Measurements from ENCODE around the gene IFI35. TPM values are rescaled to one million over a fixed set of nuclear protein-coding genes. Genes with fewer than 3 reads are reported as not detected.

IFI35 gene
- total RNA-seq, 2 donors from 2014 or later = 33.3 to 62.3 TPM

Other genes with a start within 250 kb of the IFI35 start
- gene RAMP2, start 245.6 kb upstream of the IFI35 start, total RNA-seq = not detected
- gene VPS25, start 233.3 kb upstream of the IFI35 start, total RNA-seq = 10 to 100 TPM; 58.4 to 62.2 TPM
- 1 to 10 TPM in 1 of 2 donors, under 1 TPM in 1; 0.56 to 1.7 TPM for gene WNK4, start 226.2 kb upstream of the IFI35 start, total RNA-seq
- 10 to 100 TPM; 14.8 to 32.7 TPM for gene COA3, start 208.1 kb upstream of the IFI35 start, total RNA-seq
- under 1 TPM in 1 of 2 donors, not detected in 1; 0.43 TPM for gene CNTD1, start 207.9 kb upstream of the IFI35 start, total RNA-seq
- 10 to 100 TPM; 84.5 to 86.1 TPM for gene BECN1, start 182.5 kb upstream of the IFI35 start, total RNA-seq
- 10 to 100 TPM; 79.1 to 95.5 TPM for gene PSME3, start 173.4 kb upstream of the IFI35 start, total RNA-seq
- 1 to 10 TPM; 3.6 to 6.1 TPM for gene AOC2, start 162.2 kb upstream of the IFI35 start, total RNA-seq
- gene AOC3, start 155.6 kb upstream of the IFI35 start, total RNA-seq = 1 to 10 TPM; 3.0 to 5.0 TPM
- gene G6PC1, start 106.0 kb upstream of the IFI35 start, total RNA-seq = not detected
- 10 to 100 TPM; 51.0 to 63.2 TPM for gene AARSD1, start 42.3 kb upstream of the IFI35 start, total RNA-seq
- 1 to 10 TPM; 1.1 to 3.6 TPM for gene PTGES3L, start 26.7 kb upstream of the IFI35 start, total RNA-seq
- gene RUNDC1, start 26.2 kb upstream of the IFI35 start, total RNA-seq = 10 to 100 TPM; 10.7 to 15.2 TPM
- 1,000 to 10,000 TPM; 1,275 to 1,425 TPM for gene RPL27, start 8.4 kb upstream of the IFI35 start, total RNA-seq
- 10 to 100 TPM; 28.3 to 35.7 TPM for gene VAT1, start 15.6 kb downstream of the IFI35 start, total RNA-seq
- gene RND2, start 18.4 kb downstream of the IFI35 start, total RNA-seq = not detected
- 100 to 1,000 TPM in 1 of 2 donors, 10 to 100 TPM in 1; 74.0 to 126 TPM for gene BRCA1, start 118.6 kb downstream of the IFI35 start, total RNA-seq
- gene NBR1, start 164.4 kb downstream of the IFI35 start, total RNA-seq = 10 to 100 TPM; 56.7 to 89.2 TPM
- gene TMEM106A, start 205.1 kb downstream of the IFI35 start, total RNA-seq = 10 to 100 TPM; 11.9 to 17.0 TPM
- gene CCDC200, start 221.8 kb downstream of the IFI35 start, total RNA-seq = under 1 TPM in 1 of 2 donors, not detected in 1; 0.48 TPM
- 1,000 to 10,000 TPM; 5,470 to 5,569 TPM for gene RNU2-1, start 227.2 kb downstream of the IFI35 start, total RNA-seq